Measurements from ENCODE around the gene DEFB132.

DNA sequence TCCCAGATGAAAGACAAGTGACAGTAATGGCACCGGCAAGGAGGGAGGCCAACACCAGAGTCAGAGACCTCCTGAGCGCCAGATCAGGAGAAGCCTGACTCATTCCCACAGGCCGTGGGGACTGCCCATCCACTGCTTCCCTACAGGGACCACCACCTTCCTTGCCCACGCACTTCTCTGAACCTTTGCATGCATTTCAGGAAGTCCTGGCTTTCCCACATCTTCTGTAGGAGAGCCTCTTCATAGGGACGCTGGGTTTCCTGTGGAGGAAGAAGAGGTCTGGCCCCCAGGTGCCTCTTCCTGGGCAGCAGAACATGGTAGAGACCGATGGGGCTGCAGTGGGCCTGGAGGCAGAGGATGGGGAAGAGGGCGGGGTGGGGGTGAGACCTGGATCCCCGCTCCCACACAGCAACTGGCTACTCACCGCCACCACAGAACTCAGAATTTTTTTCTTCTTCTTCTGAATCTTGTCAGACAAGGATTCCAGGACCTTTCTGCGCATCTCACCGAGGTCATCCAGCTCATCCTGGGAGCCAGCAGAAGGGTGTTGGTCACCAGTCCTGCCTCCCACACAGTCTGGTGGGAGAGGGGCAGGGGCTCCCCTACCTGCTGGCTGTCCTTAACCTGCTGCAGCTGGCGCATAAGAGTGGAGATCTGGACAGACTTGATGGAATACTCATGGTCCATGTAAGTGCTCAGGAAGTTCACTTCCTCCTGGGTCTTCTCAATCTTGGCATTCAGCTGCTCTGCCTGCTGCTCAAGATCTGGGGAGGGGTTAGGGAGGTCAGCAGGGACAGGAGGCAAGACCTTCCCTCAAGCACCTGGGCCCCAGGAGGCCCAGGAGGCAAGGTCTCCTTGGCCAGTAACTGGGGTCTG is 19.3 kb downstream of the DEFB132 start:
- TF ChIP-seq, protein P1, sequence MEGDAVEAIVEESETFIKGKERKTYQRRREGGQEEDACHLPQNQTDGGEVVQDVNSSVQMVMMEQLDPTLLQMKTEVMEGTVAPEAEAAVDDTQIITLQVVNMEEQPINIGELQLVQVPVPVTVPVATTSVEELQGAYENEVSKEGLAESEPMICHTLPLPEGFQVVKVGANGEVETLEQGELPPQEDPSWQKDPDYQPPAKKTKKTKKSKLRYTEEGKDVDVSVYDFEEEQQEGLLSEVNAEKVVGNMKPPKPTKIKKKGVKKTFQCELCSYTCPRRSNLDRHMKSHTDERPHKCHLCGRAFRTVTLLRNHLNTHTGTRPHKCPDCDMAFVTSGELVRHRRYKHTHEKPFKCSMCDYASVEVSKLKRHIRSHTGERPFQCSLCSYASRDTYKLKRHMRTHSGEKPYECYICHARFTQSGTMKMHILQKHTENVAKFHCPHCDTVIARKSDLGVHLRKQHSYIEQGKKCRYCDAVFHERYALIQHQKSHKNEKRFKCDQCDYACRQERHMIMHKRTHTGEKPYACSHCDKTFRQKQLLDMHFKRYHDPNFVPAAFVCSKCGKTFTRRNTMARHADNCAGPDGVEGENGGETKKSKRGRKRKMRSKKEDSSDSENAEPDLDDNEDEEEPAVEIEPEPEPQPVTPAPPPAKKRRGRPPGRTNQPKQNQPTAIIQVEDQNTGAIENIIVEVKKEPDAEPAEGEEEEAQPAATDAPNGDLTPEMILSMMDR (IDR thresholded peaks at IDR 0.05), result no peak
- TF ChIP-seq POLR2A (IDR thresholded peaks at IDR 0.05) (no peak), EP300 (IDR thresholded peaks at IDR 0.05) (no peak)

Data from tibial nerve (tissue), 4 donors.